ENCODE results near the gene LSP1.

DNA sequence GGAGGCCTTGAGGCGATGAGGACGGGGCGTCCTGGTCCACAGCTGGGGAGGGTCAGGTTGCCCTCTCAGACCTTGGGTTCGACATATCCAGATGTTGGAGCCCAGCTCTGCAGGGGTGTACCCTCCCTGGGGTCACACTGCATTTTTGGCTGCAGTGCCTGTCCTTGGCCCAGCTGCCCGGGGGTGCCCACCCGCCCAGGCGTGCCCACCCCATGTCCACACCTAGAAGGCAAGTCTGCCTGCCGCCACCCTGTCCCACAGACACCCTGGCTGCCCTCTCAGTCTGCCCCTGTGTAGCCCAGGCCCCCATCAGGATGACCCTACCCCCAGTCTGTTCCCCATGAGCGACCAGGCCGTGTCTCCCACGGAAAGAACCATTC, 3.0 kb downstream of the LSP1 start:
- TF ChIP-seq GATA2 (IDR thresholded peaks at IDR 0.05; ENCODE audit: low read depth, low read length) (no peak), GATA3 (IDR thresholded peaks at IDR 0.05; ENCODE audit: low read depth, low read length) (no peak)
